HEK293 (cell line): ENCODE results near the gene MRAP2.

ENCODE experiments used
- CTCF ChIA-PET: fragments of 350-600 bp; formaldehyde crosslinking; extraction: SDS; loops from one replicate; lab custom pipeline; 2021; ENCODE audit warnings: antibody characterized with exemption; lab: Yijun Ruan, JAX
- POLR2A ChIA-PET: fragments of 300-600 bp; formaldehyde crosslinking; extraction: SDS; loops from one replicate; lab custom pipeline; 2020; ENCODE audit warnings: antibody characterized with exemption, inconsistent platforms; lab: Yijun Ruan, JAX
- H3K27ac ChIP-seq: fragments of 200-500 bp; sonication (Bioruptor generic); 2 replicates; pipeline ENCODE4 v1.5.1; 2014; ENCODE audit warnings: low read depth, low read length, control low read depth, inconsistent platforms; ENCODE audit errors: extremely low read depth
- H3K36me3 ChIP-seq, 2 experiments: fragments of 200-500 bp in 1 of 2; sonication (Bioruptor generic) in 1 of 2; 1 replicate in 1 of 2; 2 replicates in 1 of 2; pipeline ENCODE4 v1.5.1; 2014 to 2017; ENCODE audit warnings: inconsistent platforms in 2 of 2, low read length in 2 of 2; ENCODE audit not compliant: control insufficient read depth in 2 of 2, insufficient read depth in 1 of 2
- H3K4me1 ChIP-seq: fragments of 200-500 bp; sonication (Bioruptor generic); 2 replicates; pipeline ENCODE4 v1.5.1; 2014; ENCODE audit warnings: mild to moderate bottlenecking, low read length, inconsistent platforms; ENCODE audit not compliant: control insufficient read depth, insufficient read depth
- H3K4me3 ChIP-seq: 2 replicates; pipeline ENCODE4 v1.5.1; 2011; ENCODE audit warnings: low read depth, mild to moderate bottlenecking, control low read depth, low read length, moderate library complexity
- H3K9me3 ChIP-seq: fragments of 200-500 bp; sonication (Bioruptor generic); 2 replicates; pipeline ENCODE4 v1.5.1; 2014; ENCODE audit warnings: low read depth, low read length, inconsistent platforms; ENCODE audit not compliant: control insufficient read depth, insufficient read depth
- GFI1B ChIP-seq: fragments of 450-650 bp; formaldehyde crosslinking; IDR thresholded peaks from 2 replicates; pipeline ENCODE4 v1.5.1; 2016; ENCODE audit warnings: missing biosample characterization, missing genetic modification characterization
- GLI2 ChIP-seq: fragments of 450-650 bp; formaldehyde crosslinking; IDR thresholded peaks from 2 replicates; pipeline ENCODE4; 2017; ENCODE audit warnings: missing biosample characterization, missing genetic modification characterization, low read depth, borderline replicate concordance
- KLF7 ChIP-seq: fragments of 450-650 bp; formaldehyde crosslinking; IDR thresholded peaks from 2 replicates; pipeline ENCODE4 v1.5.1; 2016; ENCODE audit warnings: missing biosample characterization, missing genetic modification characterization, borderline replicate concordance
- KLF9 ChIP-seq: fragments of 450-650 bp; formaldehyde crosslinking; IDR thresholded peaks from 2 replicates; pipeline ENCODE4 v1.5.1; 2016; ENCODE audit warnings: missing biosample characterization, missing genetic modification characterization, low read depth
- MYNN ChIP-seq: fragments of 450-650 bp; formaldehyde crosslinking; IDR thresholded peaks from 2 replicates; pipeline ENCODE4 v1.5.1; 2016; ENCODE audit warnings: missing biosample characterization, missing genetic modification characterization, borderline replicate concordance
- PRDM10 ChIP-seq: fragments of 450-650 bp; formaldehyde crosslinking; IDR thresholded peaks from 2 replicates; pipeline ENCODE4 v1.5.1; 2016; ENCODE audit warnings: missing biosample characterization, missing genetic modification characterization
- PRDM4 ChIP-seq: fragments of 450-650 bp; formaldehyde crosslinking; IDR thresholded peaks from 2 replicates; pipeline ENCODE4 v1.5.1; 2017; ENCODE audit warnings: missing biosample characterization, missing genetic modification characterization
- RBAK ChIP-seq: fragments of 450-650 bp; formaldehyde crosslinking; IDR thresholded peaks from 2 replicates; pipeline ENCODE4 v1.5.1; 2016; ENCODE audit warnings: missing biosample characterization, missing genetic modification characterization
- REST ChIP-seq: fragments of 450-650 bp; formaldehyde crosslinking; IDR thresholded peaks from 2 replicates; pipeline ENCODE4 v1.5.1; 2016; ENCODE audit warnings: missing biosample characterization, missing genetic modification characterization
- SALL2 ChIP-seq: fragments of 450-650 bp; formaldehyde crosslinking; IDR thresholded peaks from 2 replicates; pipeline ENCODE4 v1.5.0; 2017; ENCODE audit warnings: missing biosample characterization, mild to moderate bottlenecking, missing genetic modification characterization, borderline replicate concordance
- SCRT2 ChIP-seq: fragments of 450-650 bp; formaldehyde crosslinking; IDR thresholded peaks from 2 replicates; pipeline ENCODE4 v1.5.1; 2016; ENCODE audit warnings: missing biosample characterization, missing genetic modification characterization
- ZNF10 ChIP-seq: fragments of 450-650 bp; formaldehyde crosslinking; IDR thresholded peaks from 2 replicates; pipeline ENCODE4 v1.5.1; 2017; ENCODE audit warnings: missing biosample characterization, missing genetic modification characterization
- ZNF169 ChIP-seq: fragments of 450-650 bp; formaldehyde crosslinking; IDR thresholded peaks from 2 replicates; pipeline ENCODE4 v1.5.1; 2016; ENCODE audit warnings: missing biosample characterization, missing genetic modification characterization
- ZNF211 ChIP-seq: fragments of 450-650 bp; formaldehyde crosslinking; IDR thresholded peaks from 2 replicates; pipeline ENCODE4 v1.5.1; 2016; ENCODE audit warnings: low read depth, missing biosample characterization, missing genetic modification characterization
- ZNF280D ChIP-seq: fragments of 450-650 bp; formaldehyde crosslinking; IDR thresholded peaks from 2 replicates; pipeline ENCODE4 v1.5.1; 2016; ENCODE audit warnings: missing biosample characterization, missing genetic modification characterization
- ZNF335 ChIP-seq: fragments of 450-650 bp; formaldehyde crosslinking; conservative IDR thresholded peaks from 2 replicates; pipeline ENCODE4 v1.5.1; 2016; ENCODE audit warnings: missing biosample characterization, missing genetic modification characterization
- ZNF416 ChIP-seq: fragments of 450-650 bp; formaldehyde crosslinking; IDR thresholded peaks from 2 replicates; pipeline ENCODE4 v1.5.1; 2016; ENCODE audit warnings: missing biosample characterization, missing genetic modification characterization
- ZNF423 ChIP-seq: fragments of 450-650 bp; formaldehyde crosslinking; IDR thresholded peaks from 2 replicates; pipeline ENCODE4 v1.5.1; 2016; ENCODE audit warnings: missing biosample characterization, missing genetic modification characterization
- ZNF585B ChIP-seq: fragments of 450-650 bp; formaldehyde crosslinking; IDR thresholded peaks from 2 replicates; pipeline ENCODE4 v1.5.1; 2016; ENCODE audit warnings: missing biosample characterization, missing genetic modification characterization
- ZNF704 ChIP-seq: fragments of 450-650 bp; formaldehyde crosslinking; IDR thresholded peaks from 2 replicates; pipeline ENCODE4 v1.5.1; 2016; ENCODE audit warnings: missing biosample characterization, missing genetic modification characterization

MRAP2 gene

GRCh38 chr6:84043555-84043954 lies 10.0 kb downstream of the MRAP2 start:
- TF ChIP-seq KLF9 (no peak), MYNN (tag by site-specific recombination) (no peak), ZNF416 (no peak), ZNF704 (tag by site-specific recombination) (no peak), KLF7 (tag by site-specific recombination) (no peak), GFI1B (tag by site-specific recombination) (no peak), ZNF169 (tag by site-specific recombination) (no peak), ZNF211 (no peak), RBAK (tag by site-specific recombination) (no peak), ZNF335 (tag by site-specific recombination) (no peak), SCRT2 (no peak), ZNF585B (tag by site-specific recombination) (no peak), SALL2 (tag by site-specific recombination) (no peak), PRDM4 (tag by site-specific recombination) (no peak), ZNF10 (tag by site-specific recombination) (no peak)
- TF ChIP-seq, all 188 proteins: peak for 0
- CTCF ChIA-PET, result no interaction called here

GRCh38 chr6:84046755-84047154 lies 13.2 kb downstream of the MRAP2 start:
- no peaks in the 10 kb centered on the region for H3K9me3 ChIP-seq
- no peak overlapping the region for H3K4me3 ChIP-seq
- POLR2A ChIA-PET, result interaction anchor here (0.7 kb wide), 1 partner anchor 12 kb away, joined by 7 read pairs; no protein-coding TSS in a partner anchor
- H3K27ac ChIP-seq, result no peak overlapping the region
- H3K4me1 ChIP-seq, result no peaks in the 10 kb centered on the region
- H3K36me3 ChIP-seq, result no peaks in the 10 kb centered on the region
- TF ChIP-seq ZNF280D (tag by site-specific recombination) (no peak), PRDM10 (tag by site-specific recombination) (peak; percentile 55), GLI2 (no peak), REST (tag by site-specific recombination) (no peak), ZNF423 (tag by site-specific recombination) (no peak)
- CTCF ChIA-PET, result no interaction called here

More at GRCh38 chr6:84043555-84043954, 10.0 kb downstream of the MRAP2 start:
- no peak overlapping the region for H3K27ac ChIP-seq
- H3K4me1 ChIP-seq, result no peaks in the 10 kb centered on the region
- no peaks in the 10 kb centered on the region for H3K9me3 ChIP-seq
- no peaks in the 10 kb centered on the region for H3K36me3 ChIP-seq
- no peak overlapping the region for H3K4me3 ChIP-seq
- POLR2A ChIA-PET, result no interaction called here
